Effector memory CD8-positive, alpha-beta T cell (primary cell): ENCODE measurements around the gene SLC16A1.

Source experiments
- ATAC-seq: fragments of 150-1000 bp; cut with Tn5 transposase; replicated peaks from 2 replicates; pipeline ENCODE4 v1.10.0; 2021; ENCODE audit warnings: mild to moderate bottlenecking, moderate library complexity
- DNase-seq, 3 experiments: peaks; one replicate each; pipeline ENCODE4 v3.0.0; 2021
- H3K27ac Mint-ChIP-seq, 2 donors: one replicate each; pipeline ENCODE4 v1.8.0; 2022; ENCODE audit warnings: mild to moderate bottlenecking in 2 of 2, mixed read lengths in 2 of 2, moderate library complexity in 2 of 2
- H3K27me3 Mint-ChIP-seq, 2 donors: one replicate each; pipeline ENCODE4 v1.8.0; 2022; ENCODE audit warnings: mixed read lengths in 2 of 2
- H3K36me3 Mint-ChIP-seq: one replicate; pipeline ENCODE4 v1.8.0; 2022; ENCODE audit warnings: mild to moderate bottlenecking, moderate library complexity, mixed read lengths; ENCODE audit not compliant: insufficient read depth
- H3K4me1 Mint-ChIP-seq, 2 donors: one replicate each; pipeline ENCODE4 v1.8.0; 2022; ENCODE audit warnings: low read depth in 2 of 2, mixed read lengths in 2 of 2
- H3K4me3 Mint-ChIP-seq, 2 donors: one replicate each; pipeline ENCODE4 v1.8.0; 2022; ENCODE audit warnings: mild to moderate bottlenecking in 2 of 2, mixed read lengths in 2 of 2, moderate library complexity in 2 of 2
- H3K9me3 Mint-ChIP-seq, 2 donors: one replicate each; pipeline ENCODE4 v1.8.0; 2022; ENCODE audit warnings: mixed read lengths in 2 of 2

SLC16A1 gene

DNA sequence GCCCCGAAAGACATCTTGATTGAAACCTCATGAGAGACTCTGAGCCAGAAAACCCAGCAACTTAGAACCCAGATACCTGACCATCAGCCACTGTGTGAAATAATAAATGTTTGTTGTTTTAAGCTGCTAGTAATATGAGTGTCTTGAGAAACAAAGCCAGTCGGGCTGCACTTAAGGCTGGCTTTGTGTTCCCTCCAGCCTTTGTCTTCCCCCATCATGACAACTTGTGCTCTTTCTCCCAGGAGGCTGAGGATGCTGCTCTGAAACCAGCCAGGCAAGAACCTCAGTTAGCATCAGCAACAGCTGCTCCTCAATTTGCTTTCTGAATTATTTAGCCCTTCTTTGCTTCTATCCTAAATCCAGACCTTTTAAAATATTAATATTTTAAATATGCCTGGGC, 78.2 kb downstream of the SLC16A1 start:
- DNase-seq: no peak
- Mint-ChIP-seq H3K9me3 (no peaks in the 10 kb centered on the region), H3K27me3 (peaks cover 0 to 33% of the 10 kb centered on the region in 2 donors), H3K4me3 (no peak overlapping the region), H3K36me3 (no peaks in the 10 kb centered on the region), H3K27ac (no peak overlapping the region), H3K4me1 (no peaks in the 10 kb centered on the region)
- no peak for ATAC-seq

DNA sequence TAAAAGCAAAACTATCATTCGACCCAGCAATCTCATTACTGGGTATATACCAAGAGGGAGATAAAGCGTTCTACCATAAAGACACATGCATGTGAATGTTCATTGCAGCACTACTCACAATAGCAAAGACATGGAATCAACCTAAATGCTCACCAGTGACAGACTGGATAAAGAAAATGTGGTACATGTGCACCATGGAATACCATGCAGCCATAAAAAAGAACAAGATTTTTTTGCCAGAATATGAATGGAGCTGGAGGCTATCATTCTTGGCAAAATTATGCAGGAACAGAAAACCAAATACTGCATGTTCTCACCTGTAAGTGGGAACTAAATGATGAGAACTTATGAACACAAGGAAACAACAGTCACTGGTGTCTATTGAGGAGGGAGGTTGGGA, 79.7 kb downstream of the SLC16A1 start:
- H3K27me3 Mint-ChIP-seq: peaks cover 4 to 35% of the 10 kb centered on the region in 2 donors
- no peak overlapping the region for H3K27ac Mint-ChIP-seq
- no peak for ATAC-seq
- no peaks in the 10 kb centered on the region for H3K9me3 Mint-ChIP-seq
- DNase-seq: no peak
- H3K4me1 Mint-ChIP-seq: no peaks in the 10 kb centered on the region
- H3K36me3 Mint-ChIP-seq: no peaks in the 10 kb centered on the region
- no peak overlapping the region for H3K4me3 Mint-ChIP-seq

DNA sequence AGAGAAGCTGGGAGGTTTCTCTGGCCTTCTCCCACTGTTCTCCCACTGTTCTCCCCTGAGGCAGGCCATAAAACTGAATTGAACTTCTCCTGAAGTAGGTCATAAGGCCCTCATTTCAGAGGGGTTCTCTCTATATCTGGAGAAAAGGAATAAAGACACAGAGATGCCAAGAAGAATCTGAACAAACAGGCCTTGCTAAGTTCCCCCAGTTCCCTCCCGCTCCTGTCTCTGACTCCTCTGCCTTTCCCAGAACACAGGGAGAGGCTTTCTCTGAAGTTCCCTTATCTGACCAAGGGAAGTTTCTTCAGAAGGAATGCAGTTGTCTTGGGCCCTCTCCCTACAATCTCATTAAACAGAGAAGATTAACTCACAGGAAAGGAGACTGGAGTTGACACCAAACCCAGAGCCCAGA, 83.4 kb downstream of the SLC16A1 start:
- H3K36me3 Mint-ChIP-seq: no peaks in the 10 kb centered on the region
- no peak for DNase-seq
- no peaks in the 10 kb centered on the region for H3K9me3 Mint-ChIP-seq
- H3K4me1 Mint-ChIP-seq: no peaks in the 10 kb centered on the region
- ATAC-seq: no peak
- H3K4me3 Mint-ChIP-seq: no peak overlapping the region
- H3K27me3 Mint-ChIP-seq: peaks cover 9 to 29% of the 10 kb centered on the region in 2 donors
- no peak overlapping the region for H3K27ac Mint-ChIP-seq

- no peak for ATAC-seq
These were observed 84.9 kb downstream of the SLC16A1 start for GRCh38 chr1:112870887-112871646.

DNA sequence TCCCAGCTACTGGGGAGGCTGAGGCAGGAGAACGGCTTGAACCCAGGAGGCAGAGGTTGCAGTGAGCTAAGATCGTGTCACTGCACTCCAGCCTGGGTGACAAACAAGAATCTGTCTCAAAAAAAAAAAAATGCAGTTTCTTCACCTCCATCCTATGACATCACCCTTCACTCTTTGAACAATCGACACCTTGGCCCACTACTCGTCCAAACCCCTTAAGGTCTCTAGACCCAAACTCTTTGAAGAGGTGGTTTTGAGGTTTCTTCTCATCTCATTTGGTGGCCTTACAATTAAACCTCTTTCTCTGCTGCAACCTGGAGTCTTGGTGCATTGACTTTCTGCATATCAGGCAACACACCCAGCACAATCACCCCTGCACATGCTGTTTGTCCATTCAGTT, 86.1 kb downstream of the SLC16A1 start:
- ATAC-seq (no peak), DNase-seq (no peak)
- Mint-ChIP-seq H3K4me3 (no peak overlapping the region), H3K4me1 (no peaks in the 10 kb centered on the region), H3K27ac (no peak overlapping the region), H3K36me3 (no peaks in the 10 kb centered on the region), H3K9me3 (no peaks in the 10 kb centered on the region), H3K27me3 (peaks cover 9 to 14% of the 10 kb centered on the region in 2 donors)

More at GRCh38 chr1:112870887-112871646, 84.9 kb downstream of the SLC16A1 start:
- Mint-ChIP-seq H3K4me1 (no peaks in the 10 kb centered on the region), H3K4me3 (no peak overlapping the region), H3K27me3 (peaks cover 9 to 22% of the 10 kb centered on the region in 2 donors), H3K27ac (no peak overlapping the region), H3K36me3 (no peaks in the 10 kb centered on the region), H3K9me3 (no peaks in the 10 kb centered on the region)
- DNase-seq: no peak

DNA sequence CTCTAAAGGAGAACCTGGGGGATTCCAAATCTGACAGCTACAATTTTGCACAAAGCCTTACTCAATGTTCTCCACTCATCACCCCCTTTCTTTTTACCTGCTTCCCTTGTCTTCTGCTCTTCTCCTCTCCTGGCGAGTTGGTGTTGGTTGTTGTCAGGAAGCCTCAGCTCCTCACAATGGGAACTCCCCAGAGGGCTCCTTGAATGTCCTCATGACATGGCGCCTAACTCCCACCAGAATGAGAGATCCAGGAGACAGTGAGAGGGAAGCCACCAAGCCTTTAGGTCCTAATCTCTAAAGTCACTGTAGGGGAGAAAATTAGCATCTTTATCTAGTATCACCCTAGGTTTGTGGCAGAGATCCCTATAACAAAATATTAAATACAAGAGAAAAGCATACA, 87.8 kb downstream of the SLC16A1 start:
- no peak overlapping the region for H3K4me3 Mint-ChIP-seq
- DNase-seq (no peak), ATAC-seq (no peak)
- H3K9me3 Mint-ChIP-seq: no peaks in the 10 kb centered on the region
- H3K4me1 Mint-ChIP-seq: peaks cover 0 to 3% of the 10 kb centered on the region in 2 donors
- H3K27me3 Mint-ChIP-seq: peaks cover 7 to 9% of the 10 kb centered on the region in 2 donors
- no peaks in the 10 kb centered on the region for H3K36me3 Mint-ChIP-seq
- H3K27ac Mint-ChIP-seq: no peak overlapping the region

- DNase-seq (no peak), ATAC-seq (no peak)
- H3K36me3 Mint-ChIP-seq: no peaks in the 10 kb centered on the region
- peaks cover 7 to 9% of the 10 kb centered on the region in 2 donors for H3K27me3 Mint-ChIP-seq
- peaks cover 0 to 3% of the 10 kb centered on the region in 2 donors for H3K4me1 Mint-ChIP-seq
- H3K4me3 Mint-ChIP-seq: no peak overlapping the region
- no peak overlapping the region for H3K27ac Mint-ChIP-seq
- no peaks in the 10 kb centered on the region for H3K9me3 Mint-ChIP-seq
These were observed 89.0 kb downstream of the SLC16A1 start for GRCh38 chr1:112866981-112867380.

GRCh38 chr1:112866151-112866550, 89.8 kb downstream of the SLC16A1 start:
- Mint-ChIP-seq H3K27ac (no peak overlapping the region), H3K4me3 (no peak overlapping the region), H3K4me1 (peaks cover 0 to 3% of the 10 kb centered on the region in 2 donors), H3K9me3 (no peaks in the 10 kb centered on the region), H3K27me3 (peaks cover 3 to 4% of the 10 kb centered on the region in 2 donors), H3K36me3 (no peaks in the 10 kb centered on the region)
- no peak for DNase-seq
- ATAC-seq: no peak

DNA sequence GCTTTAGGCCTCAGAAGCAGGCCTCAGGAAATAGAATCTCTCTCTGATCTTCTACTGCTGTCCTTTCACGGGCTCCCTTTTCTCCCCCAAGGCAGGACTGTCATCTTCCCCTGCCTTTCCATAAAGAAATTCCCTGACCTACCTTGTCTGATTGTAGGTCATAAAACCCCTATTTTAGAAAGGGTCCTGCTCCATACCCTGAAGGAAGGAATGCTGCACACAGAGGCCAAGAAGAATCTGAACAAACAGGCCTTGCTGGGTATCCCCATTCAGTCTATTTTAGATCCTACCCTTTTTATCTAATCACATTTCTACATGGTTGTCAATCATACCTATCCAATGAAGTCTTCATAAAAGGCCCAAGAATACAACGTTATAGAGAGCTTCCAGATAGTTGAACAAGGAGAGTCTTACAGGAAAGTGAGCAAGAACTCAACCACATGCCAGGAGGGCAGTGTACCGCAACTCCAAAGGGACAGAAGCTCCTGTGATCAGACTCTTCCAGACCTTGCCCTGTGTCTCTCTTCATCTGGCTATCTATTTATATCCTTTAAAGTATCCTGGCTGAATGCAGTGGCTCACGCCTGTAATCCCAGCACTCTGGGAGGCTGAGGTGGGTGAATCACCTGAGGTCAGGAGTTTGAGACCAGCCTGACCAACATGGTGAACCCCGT, 93.1 kb downstream of the SLC16A1 start:
- ATAC-seq (no peak), DNase-seq (no peak)
- H3K36me3 Mint-ChIP-seq: no peaks in the 10 kb centered on the region
- H3K27me3 Mint-ChIP-seq: no peaks in the 10 kb centered on the region
- no peak overlapping the region for H3K4me3 Mint-ChIP-seq
- H3K27ac Mint-ChIP-seq: peak overlapping the region in 1 of 2 donors; percentile 46
- no peaks in the 10 kb centered on the region for H3K9me3 Mint-ChIP-seq
- H3K4me1 Mint-ChIP-seq: peaks cover 0 to 3% of the 10 kb centered on the region in 2 donors
